Measurements from ENCODE around the gene AAR2. TPM values are rescaled to one million over a fixed set of nuclear protein-coding genes. Genes with fewer than 3 reads are reported as not detected.

AAR2 gene
- total and polyA plus RNA-seq, 2 experiments from 2014 or later = 34.3 to 35.4 TPM

DNA sequence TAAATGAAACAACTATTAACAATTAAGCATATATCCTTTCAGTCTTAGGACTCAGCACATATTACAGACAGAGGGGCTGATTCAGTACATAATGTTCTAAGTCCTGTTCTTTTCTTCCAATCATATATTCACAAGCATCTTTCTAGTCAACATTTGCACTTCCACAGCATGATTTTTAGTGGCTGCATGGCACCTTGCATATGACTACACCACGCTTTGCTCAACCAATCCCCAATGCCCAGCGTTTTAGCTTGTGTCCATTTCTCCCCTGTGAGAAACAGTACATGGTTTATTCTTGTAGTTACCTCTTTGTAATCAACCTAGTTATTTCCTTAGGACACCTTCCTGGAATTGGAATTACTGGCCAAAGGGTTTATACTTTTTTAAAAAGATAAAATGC is 33.2 kb downstream of the AAR2 start:
- H4K20me1 ChIP-seq (ENCODE audit: insufficient read depth) = no peaks in the 10 kb centered on the region
- 55 to 63% methylated on average over 2 of the region's 2 CpGs for WGBS, 2 experiments (ENCODE audit: low coverage in 1 of 2, low lambda C conversion rate in 2 of 2, missing lambda C conversion rate in 2 of 2)
- no peak overlapping the region for H3K27ac ChIP-seq
- no peak overlapping the region for H3K9ac ChIP-seq
- DNase-seq = no peak
- in situ Hi-C loops (cut with MboI) = no loop called here
- no peak for TF ChIP-seq EZH2 (IDR thresholded peaks at IDR 0.05; ENCODE audit: insufficient read depth, poor library complexity, severe bottlenecking)
- no peak for TF ChIP-seq EZH2phosphoT487 (IDR thresholded peaks at IDR 0.05; ENCODE audit: insufficient read depth, low read depth)
- H3K9me3 ChIP-seq (ENCODE audit: low read depth) = no peaks in the 10 kb centered on the region
- H2AFZ ChIP-seq = no peak overlapping the region
- no peaks in the 10 kb centered on the region for H3K4me1 ChIP-seq (ENCODE audit: insufficient read depth)
- H3F3A ChIP-seq (ENCODE audit: insufficient read depth) = no peaks in the 10 kb centered on the region
- H3K9me2 ChIP-seq (ENCODE audit: insufficient read depth) = no peaks in the 10 kb centered on the region
- H3K4me3 ChIP-seq = no peak overlapping the region
- H3K36me3 ChIP-seq (ENCODE audit: low read depth) = no peaks in the 10 kb centered on the region
- H3K27me3 ChIP-seq (replicated peaks; ENCODE audit: insufficient read depth) = peaks cover 14% of the 10 kb centered on the region
- no peaks in the 10 kb centered on the region for H3K79me2 ChIP-seq (ENCODE audit: insufficient read depth)
- H3K4me2 ChIP-seq (ENCODE audit: unreplicated experiment) = no peak overlapping the region

DNA sequence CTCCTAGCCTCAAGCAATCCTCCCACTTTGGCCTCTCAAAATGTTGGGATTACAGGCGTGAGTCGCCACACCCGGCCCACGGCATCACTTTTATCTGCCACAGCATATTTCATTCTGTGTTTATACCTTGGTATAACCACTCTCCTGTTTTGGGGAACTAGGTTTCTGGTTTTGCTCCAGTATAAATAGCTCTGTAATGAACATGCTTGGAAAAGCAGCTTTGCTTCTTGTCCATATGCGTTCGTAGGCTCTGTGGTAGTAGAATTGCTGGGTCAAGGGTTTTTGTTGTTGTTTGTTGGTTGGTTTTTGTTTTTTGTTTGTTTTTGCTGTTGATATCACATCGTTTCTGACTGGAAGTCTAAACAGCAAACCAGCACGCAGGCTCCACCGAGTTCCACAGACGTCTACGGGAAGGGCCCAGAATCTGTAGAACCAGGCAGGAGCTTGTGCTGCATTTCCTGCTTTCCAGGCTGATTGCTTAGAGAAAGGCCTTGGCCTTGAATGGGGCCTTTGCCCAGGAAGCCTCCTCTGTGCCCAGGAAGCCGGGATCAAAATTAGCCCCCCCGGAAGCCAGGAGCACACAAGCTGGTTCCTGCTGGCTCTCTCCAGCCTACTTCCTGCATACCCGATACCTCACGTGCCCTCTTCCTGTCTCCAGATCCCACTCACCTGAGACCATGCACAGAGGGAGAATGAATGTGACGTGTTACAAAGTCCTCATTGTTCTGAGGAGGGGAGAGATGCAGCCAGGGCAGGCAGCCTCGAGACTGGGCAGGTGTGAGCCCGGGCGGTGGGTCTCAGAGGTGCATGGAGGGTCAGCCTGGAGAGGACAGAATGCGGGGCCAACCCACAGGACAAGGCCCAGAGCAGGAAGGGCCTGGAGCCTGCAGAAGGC is 34.7 kb downstream of the AAR2 start:
- H3K27ac ChIP-seq = no peak overlapping the region
- no peaks in the 10 kb centered on the region for H4K20me1 ChIP-seq (ENCODE audit: insufficient read depth)
- H3K79me2 ChIP-seq (ENCODE audit: insufficient read depth) = no peaks in the 10 kb centered on the region
- peaks cover 24% of the 10 kb centered on the region for H3K27me3 ChIP-seq (replicated peaks; ENCODE audit: insufficient read depth)
- no peak overlapping the region for H3K9ac ChIP-seq
- no peaks in the 10 kb centered on the region for H3K4me1 ChIP-seq (ENCODE audit: insufficient read depth)
- H3K9me3 ChIP-seq (ENCODE audit: low read depth) = no peaks in the 10 kb centered on the region
- H3K9me2 ChIP-seq (ENCODE audit: insufficient read depth) = no peaks in the 10 kb centered on the region
- TF ChIP-seq EZH2phosphoT487 (IDR thresholded peaks at IDR 0.05; ENCODE audit: insufficient read depth, low read depth) (no peak), EZH2 (IDR thresholded peaks at IDR 0.05; ENCODE audit: insufficient read depth, poor library complexity, severe bottlenecking) (no peak)
- 73 to 74% methylated on average over 20 of the region's 20 CpGs for WGBS, 2 experiments (ENCODE audit: low coverage in 1 of 2, low lambda C conversion rate in 2 of 2, missing lambda C conversion rate in 2 of 2)
- H3K4me2 ChIP-seq (ENCODE audit: unreplicated experiment) = no peak overlapping the region
- no peak overlapping the region for H2AFZ ChIP-seq
- H3K36me3 ChIP-seq (ENCODE audit: low read depth) = no peaks in the 10 kb centered on the region
- no peaks in the 10 kb centered on the region for H3F3A ChIP-seq (ENCODE audit: insufficient read depth)
- no peak for DNase-seq
- no peak overlapping the region for H3K4me3 ChIP-seq
- in situ Hi-C loops (cut with MboI) = no loop called here

DNA sequence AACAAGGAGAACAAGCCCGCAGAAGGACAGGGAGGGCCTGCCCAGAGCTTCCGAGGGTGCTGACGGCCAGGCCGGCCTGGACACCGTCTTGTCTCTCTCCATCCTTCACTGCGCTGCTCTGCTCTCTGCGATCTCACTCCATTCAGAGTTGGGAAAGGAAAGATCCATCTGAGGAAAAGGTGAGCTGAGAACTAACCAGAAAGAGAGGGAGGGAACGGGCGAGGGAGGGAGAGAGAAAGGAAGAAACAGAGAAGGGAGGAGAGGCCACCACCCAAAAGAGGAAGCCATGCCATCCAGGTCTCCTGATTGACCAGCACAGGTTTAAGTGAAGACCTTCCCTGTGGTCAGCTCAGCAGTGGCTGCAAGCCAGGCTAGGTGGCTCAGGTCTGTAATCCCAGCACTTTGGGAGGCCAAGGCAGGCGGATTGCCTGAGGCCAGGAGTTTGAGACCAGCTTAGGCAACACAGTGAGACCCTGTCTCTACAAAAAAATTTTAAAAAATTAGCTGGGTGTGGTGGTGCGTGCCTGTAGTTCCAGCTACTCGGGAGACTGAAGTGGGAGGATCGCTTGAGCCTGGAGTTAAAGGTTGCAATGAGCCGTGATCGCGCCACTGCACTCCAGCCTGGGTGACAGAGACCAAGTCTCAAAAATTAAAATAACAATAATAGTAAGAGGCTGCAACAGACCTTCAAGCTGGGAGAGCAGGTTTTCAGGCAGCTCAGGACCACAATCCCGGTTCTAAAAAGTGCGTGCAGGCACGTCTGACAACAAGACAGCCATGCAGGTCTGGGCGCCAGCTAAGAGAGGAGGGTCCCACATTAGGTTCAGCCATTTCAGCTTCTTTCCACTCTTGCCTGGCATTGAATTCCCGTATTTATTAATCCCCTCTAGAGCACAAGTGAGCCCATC is 35.6 kb downstream of the AAR2 start:
- no peak overlapping the region for H3K27ac ChIP-seq
- no peaks in the 10 kb centered on the region for H3F3A ChIP-seq (ENCODE audit: insufficient read depth)
- no peak overlapping the region for H2AFZ ChIP-seq
- H3K27me3 ChIP-seq (replicated peaks; ENCODE audit: insufficient read depth) = peaks cover 28% of the 10 kb centered on the region
- no peaks in the 10 kb centered on the region for H3K79me2 ChIP-seq (ENCODE audit: insufficient read depth)
- H3K4me2 ChIP-seq (ENCODE audit: unreplicated experiment) = no peak overlapping the region
- WGBS, 2 experiments (ENCODE audit: low coverage in 1 of 2, low lambda C conversion rate in 2 of 2, missing lambda C conversion rate in 2 of 2) = 58 to 62% methylated on average over 19 to 21 of the region's 21 CpGs
- no peak overlapping the region for H3K9ac ChIP-seq
- no peaks in the 10 kb centered on the region for H4K20me1 ChIP-seq (ENCODE audit: insufficient read depth)
- in situ Hi-C loops (cut with MboI) = no loop called here
- H3K9me2 ChIP-seq (ENCODE audit: insufficient read depth) = no peaks in the 10 kb centered on the region
- no peaks in the 10 kb centered on the region for H3K4me1 ChIP-seq (ENCODE audit: insufficient read depth)
- H3K9me3 ChIP-seq (ENCODE audit: low read depth) = no peaks in the 10 kb centered on the region
- no peak for DNase-seq
- no peak overlapping the region for H3K4me3 ChIP-seq
- no peak for TF ChIP-seq EZH2phosphoT487 (IDR thresholded peaks at IDR 0.05; ENCODE audit: insufficient read depth, low read depth)
- no peak for TF ChIP-seq EZH2 (IDR thresholded peaks at IDR 0.05; ENCODE audit: insufficient read depth, poor library complexity, severe bottlenecking)
- H3K36me3 ChIP-seq (ENCODE audit: low read depth) = no peaks in the 10 kb centered on the region

DNA sequence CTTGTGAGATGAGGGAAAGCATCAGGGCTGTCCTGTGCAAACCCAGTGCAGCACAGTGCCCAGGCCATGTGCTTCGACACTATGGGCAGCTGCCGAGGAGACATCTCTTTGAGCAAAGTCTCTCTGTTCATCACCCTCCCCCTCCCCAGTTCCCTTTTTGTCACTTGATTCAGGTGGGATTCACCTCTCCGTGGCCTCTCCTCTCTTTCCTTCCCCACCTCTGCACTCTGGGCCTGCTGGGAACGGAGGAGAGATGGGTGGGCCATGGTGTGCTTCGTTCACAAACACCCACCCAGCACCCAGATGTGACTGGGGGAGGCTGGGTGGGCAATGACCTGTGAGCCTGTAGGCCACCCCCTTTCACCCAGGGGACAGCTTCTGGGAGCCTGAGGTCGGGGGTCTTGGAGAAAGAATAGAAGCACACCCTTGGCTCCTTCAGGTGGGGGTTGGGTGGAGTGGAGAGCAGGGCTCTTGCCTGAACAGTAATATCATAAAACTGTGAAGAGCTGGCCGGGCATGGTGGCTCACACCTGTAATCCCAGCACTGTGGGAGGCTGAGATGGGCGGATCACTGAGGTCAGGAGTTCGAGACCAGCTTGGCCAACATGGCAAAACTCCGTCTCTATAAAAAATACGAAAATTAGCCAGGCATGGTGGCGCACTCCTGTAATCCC is 36.4 kb downstream of the AAR2 start:
- no peak overlapping the region for H3K4me3 ChIP-seq
- H2AFZ ChIP-seq = no peak overlapping the region
- no peaks in the 10 kb centered on the region for H3K9me2 ChIP-seq (ENCODE audit: insufficient read depth)
- peaks cover 35% of the 10 kb centered on the region for H3K27me3 ChIP-seq (replicated peaks; ENCODE audit: insufficient read depth)
- H3K9ac ChIP-seq = no peak overlapping the region
- H4K20me1 ChIP-seq (ENCODE audit: insufficient read depth) = no peaks in the 10 kb centered on the region
- no peak overlapping the region for H3K4me2 ChIP-seq (ENCODE audit: unreplicated experiment)
- H3F3A ChIP-seq (ENCODE audit: insufficient read depth) = no peaks in the 10 kb centered on the region
- H3K36me3 ChIP-seq (ENCODE audit: low read depth) = no peaks in the 10 kb centered on the region
- 58% methylated on average over 12 of the region's 12 CpGs for WGBS, 2 experiments (ENCODE audit: low coverage in 1 of 2, low lambda C conversion rate in 2 of 2, missing lambda C conversion rate in 2 of 2)
- no peaks in the 10 kb centered on the region for H3K79me2 ChIP-seq (ENCODE audit: insufficient read depth)
- H3K4me1 ChIP-seq (ENCODE audit: insufficient read depth) = no peaks in the 10 kb centered on the region
- no peak for DNase-seq
- TF ChIP-seq EZH2 (IDR thresholded peaks at IDR 0.05; ENCODE audit: insufficient read depth, poor library complexity, severe bottlenecking) = no peak
- TF ChIP-seq EZH2phosphoT487 (IDR thresholded peaks at IDR 0.05; ENCODE audit: insufficient read depth, low read depth) = no peak
- no peak overlapping the region for H3K27ac ChIP-seq
- in situ Hi-C loops (cut with MboI) = no loop called here
- H3K9me3 ChIP-seq (ENCODE audit: low read depth) = no peaks in the 10 kb centered on the region

All from GM23248 (cell line).